8988T (cell line): ENCODE measurements around the gene FSIP1.
A peak's percentile ranks its signal among the peaks of the same experiment; 100 is the strongest.
"Not testable (repeated sequence)": the region's sequence is repeated elsewhere in the genome, so short reads cannot be mapped to it uniquely, and the experiment has no call there.

ENCODE experiments used
- DNase-seq: peaks from one replicate; pipeline ENCODE4 v3.0.0; 2011

Gene FSIP1

GRCh38 chr15:39782441-39783138 is at the start of gene FSIP1:
FSIP1 (minus strand) TSS chr15:39782841; CDS start chr15:39776524, 6,317 bp downstream.
- DNase-seq: peak; percentile 74

DNA sequence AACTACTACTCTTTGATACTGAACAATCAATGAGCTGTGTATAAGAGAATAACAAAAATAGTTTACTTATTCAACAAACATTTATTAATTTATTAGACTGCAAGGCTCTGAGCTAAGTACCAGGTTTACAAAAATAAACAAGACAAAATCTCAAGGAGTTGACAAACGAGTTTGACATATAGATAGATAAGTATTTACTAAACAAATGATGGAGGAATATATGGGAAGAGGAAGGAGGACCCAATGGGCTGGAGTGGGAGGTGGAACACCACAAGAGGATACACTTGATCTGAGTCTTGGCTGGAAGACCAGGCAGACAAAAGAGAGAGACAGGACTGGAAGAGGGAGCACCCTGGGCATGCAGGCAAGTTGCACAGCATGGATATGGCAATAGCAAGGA is 47.5 kb upstream of the FSIP1 start:
- DNase-seq: no peak

GRCh38 chr15:39828374-39828931 is 45.8 kb upstream of the FSIP1 start:
- DNase-seq: no peak

- no peak for DNase-seq
Observed at GRCh38 chr15:39826975-39827374, 44.3 kb upstream of the FSIP1 start.

DNA sequence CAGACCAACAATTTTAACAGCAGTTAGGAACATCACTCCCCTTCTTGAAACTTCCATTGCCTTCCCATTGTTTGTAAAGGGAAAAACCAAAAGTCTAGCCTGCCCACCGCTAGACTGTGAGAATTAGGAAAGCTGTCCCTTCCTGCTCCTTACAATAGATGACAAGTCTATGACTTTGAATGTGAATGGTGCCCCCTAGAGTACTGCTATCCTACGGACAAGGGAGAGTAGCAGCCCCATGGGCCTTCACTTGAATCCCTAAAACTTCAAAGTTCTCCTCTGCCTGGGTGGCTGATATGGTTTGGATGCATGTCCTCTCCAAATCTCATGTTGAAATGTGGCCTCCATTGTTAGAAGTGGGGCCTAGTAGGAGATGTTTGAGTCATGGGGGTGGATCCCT is 41.0 kb upstream of the FSIP1 start:
- DNase-seq: no peak

DNA sequence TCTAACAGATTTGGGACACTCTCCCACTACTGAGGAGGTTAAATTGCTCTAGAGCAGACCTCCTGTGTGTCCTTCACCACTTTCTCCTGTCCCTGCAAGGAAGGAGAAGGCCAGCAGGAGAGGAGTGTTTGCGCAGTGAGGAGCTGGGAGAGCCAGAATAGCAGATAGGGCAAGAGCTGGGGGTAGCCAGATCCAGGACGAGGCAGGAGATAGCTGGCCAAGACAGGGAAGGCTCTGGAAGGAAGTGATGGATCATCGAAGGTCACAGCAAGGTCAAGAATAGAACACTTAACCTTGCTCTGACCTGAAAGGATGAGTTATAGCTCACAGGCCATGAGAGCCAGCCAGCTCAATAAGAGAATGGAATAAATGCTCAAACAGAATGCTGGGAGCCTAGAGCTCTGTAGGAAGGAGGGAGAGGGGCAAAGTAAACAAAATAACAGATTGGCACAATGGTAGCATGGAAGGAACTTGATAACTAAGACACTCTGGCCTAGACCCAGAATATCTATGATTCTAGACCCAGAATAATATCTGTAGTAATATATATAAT is 37.5 kb upstream of the FSIP1 start:
- no peak for DNase-seq

- DNase-seq: no peak
Observed at GRCh38 chr15:39819533-39819932, 36.9 kb upstream of the FSIP1 start.

GRCh38 chr15:39817892-39818291 is 35.3 kb upstream of the FSIP1 start:
- DNase-seq: no peak

DNA sequence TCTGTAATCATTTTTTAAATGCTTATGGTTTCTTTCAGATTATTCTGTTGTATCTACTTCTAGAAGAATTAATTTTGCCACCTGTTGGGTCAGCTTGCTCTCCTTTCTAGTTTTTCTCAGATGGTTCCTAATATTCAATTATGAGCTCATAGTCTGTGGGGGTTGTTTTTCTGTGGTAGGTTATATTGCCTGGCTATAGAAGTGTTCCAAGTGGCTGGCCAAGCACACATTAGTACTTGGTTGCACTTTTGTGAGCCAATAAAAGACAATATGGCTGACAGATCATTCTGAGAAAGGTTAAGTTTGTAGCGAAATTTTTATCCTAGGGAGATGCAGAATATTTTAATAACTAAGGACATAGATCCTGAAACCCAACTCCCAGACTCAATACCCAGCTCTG is 31.8 kb upstream of the FSIP1 start:
- no peak for DNase-seq

- not testable (repeated sequence) for DNase-seq
Observed at GRCh38 chr15:39812651-39813050, 30.0 kb upstream of the FSIP1 start.

- no peak for DNase-seq
Observed at GRCh38 chr15:39808909-39809308, 26.3 kb upstream of the FSIP1 start.

- DNase-seq: no peak
Observed at GRCh38 chr15:39807791-39808190, 25.1 kb upstream of the FSIP1 start.

- no peak for DNase-seq
Observed at GRCh38 chr15:39804026-39804425, 21.4 kb upstream of the FSIP1 start.

GRCh38 chr15:39803016-39803415 is 20.4 kb upstream of the FSIP1 start:
- DNase-seq: no peak

GRCh38 chr15:39801641-39802309 is 19.1 kb upstream of the FSIP1 start:
- DNase-seq: peak; percentile 35

DNA sequence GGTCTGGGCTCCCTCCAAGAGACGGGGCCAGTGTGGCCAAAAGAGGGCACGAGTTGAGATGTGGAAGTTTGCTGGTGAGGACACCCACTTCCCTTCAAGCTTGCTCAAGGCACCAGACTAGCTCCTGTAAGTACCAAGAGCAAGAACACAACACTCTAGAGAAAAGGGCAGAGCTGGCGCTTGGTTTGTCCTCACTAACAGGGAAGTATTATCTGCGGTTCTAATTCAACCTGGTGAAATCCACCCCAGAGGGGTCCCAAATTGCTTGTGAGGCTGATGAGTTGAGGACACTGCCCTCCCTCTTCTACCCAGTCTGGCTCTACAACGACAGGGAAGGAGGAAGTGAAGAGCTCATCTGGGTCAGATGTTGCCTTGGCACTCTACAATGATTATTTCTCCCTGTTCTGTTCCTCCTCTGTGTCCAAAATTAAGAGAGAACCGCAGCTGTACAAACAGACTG is 16.9 kb upstream of the FSIP1 start:
- no peak for DNase-seq

DNA sequence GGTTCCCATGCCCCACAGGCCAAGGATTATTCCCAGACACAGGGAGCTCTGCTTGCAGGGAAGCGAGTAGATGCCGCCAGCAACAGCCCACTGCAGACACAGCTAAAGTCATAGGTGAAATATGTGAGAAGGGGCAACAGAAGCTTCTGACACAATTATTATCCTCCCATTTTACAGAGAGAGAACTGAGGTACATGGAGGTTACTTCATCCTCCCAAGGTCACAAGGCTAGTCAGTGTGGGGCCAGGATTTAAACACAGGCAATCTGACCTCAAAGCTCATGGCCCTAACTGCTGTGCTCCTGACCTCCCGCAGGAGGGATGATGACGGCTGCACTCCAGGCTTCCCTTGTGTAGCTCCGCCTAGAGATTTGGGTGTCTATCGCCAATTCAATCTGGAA is 15.7 kb upstream of the FSIP1 start:
- no peak for DNase-seq

GRCh38 chr15:39797407-39797806 is 14.8 kb upstream of the FSIP1 start:
- no peak for DNase-seq

DNA sequence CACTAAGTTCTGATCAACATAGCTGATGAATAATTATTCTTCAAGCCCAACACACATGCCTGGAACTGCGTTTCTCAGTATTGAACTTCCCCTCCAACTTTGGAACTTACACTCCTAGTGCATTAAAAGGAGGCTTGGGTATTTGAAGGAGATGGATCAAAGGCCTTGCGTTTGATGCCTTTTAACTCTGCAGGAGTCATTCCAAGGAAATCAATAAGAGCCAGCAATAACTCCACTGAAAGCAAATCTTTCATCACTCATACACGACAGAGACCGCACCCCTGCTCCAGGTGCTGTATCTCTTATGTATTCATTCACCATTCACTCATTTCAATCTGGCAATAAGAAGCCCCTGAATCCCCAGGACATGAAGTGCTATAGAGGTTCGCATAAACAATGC is 14.0 kb upstream of the FSIP1 start:
- no peak for DNase-seq

DNA sequence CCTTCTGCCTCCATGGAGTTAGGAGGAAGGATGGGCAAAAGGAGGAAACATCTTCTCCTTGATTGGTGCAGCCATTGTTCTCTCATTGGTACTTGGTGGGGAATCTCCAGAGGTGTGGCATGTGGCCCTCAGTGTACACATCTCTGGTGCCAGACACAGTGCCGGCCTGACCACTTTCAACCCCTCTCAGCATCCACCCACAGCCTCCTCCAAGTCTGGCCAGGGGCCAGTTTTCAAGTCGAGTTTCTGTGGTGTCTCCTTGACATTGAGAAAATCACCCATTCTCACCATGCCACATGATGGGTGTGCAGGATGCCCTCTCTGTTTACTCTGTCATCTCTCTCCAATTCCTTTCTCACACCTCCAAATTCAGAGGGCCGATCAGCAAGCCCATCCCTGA is 12.8 kb upstream of the FSIP1 start:
- no peak for DNase-seq

DNA sequence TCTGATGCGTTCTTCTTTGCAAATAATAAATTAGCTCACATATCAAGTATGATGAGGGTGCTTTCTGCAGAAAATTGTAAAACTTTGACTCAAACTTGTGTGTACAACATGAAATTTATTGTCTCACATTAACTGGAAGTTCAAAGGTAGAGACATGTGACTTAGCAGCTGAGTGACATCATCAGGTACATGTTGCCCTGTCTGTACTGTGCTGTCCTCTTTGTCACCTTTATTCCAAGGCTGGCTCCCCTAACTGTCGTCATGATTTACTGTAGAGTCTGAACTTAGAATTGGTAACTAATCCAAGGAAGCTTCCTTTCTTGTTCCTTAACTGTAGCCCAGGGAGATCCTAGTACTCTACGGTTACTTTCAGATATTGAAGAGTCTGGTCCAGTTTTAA is 12.3 kb upstream of the FSIP1 start:
- no peak for DNase-seq

DNA sequence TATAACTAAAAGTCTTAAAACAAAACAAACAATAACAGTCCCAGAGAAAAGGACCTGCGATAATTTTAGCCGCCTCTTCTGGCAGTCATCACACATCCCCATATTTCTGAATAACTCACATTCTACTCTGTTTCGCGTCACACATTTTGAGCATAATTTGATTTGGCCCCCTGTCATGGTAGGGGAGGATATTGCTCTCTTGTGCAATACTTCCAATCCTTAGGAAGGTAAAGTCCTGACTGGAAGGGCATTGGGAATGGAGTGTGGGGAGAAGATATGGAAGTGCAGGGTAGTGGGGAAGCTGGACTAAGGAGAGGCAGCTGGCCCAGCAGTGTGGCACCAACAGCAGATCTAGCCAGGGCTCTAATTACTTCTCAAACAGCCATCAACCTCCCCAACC is 11.3 kb upstream of the FSIP1 start:
- DNase-seq: no peak

GRCh38 chr15:39792844-39793335 is 10.2 kb upstream of the FSIP1 start:
- no peak for DNase-seq
